NCI-H1694 treated with DMSO at 0.1 percent for 48 hours (cell line): ENCODE measurements around the gene SLC41A1.
A peak's percentile ranks its signal among the peaks of the same experiment; 100 is the strongest.

Source experiments
- DNase-seq: peaks from one replicate; lab custom pipeline; 2025; lab: John Stamatoyannopoulos, UW

SLC41A1 gene

GRCh38 chr1:205822397-205822796, 9.4 kb upstream of the SLC41A1 start:
- DNase-seq, result no peak

GRCh38 chr1:205817988-205818387, 5.0 kb upstream of the SLC41A1 start:
- DNase-seq, result no peak

GRCh38 chr1:205817364-205817763, 4.4 kb upstream of the SLC41A1 start:
- DNase-seq, result no peak

GRCh38 chr1:205813755-205814058, 709 bp upstream of the SLC41A1 start:
- no peak for DNase-seq

GRCh38 chr1:205812271-205812877, 624 bp downstream of the SLC41A1 start:
- peak; percentile 19 for DNase-seq

- DNase-seq, result no peak
Observed at GRCh38 chr1:205811660-205812059, 1.3 kb downstream of the SLC41A1 start.

GRCh38 chr1:205810448-205811157, 2.4 kb downstream of the SLC41A1 start:
- no peak for DNase-seq

- DNase-seq, result no peak
Observed at GRCh38 chr1:205809942-205810345, 3.1 kb downstream of the SLC41A1 start.

- no peak for DNase-seq
Observed at GRCh38 chr1:205809469-205809868, 3.5 kb downstream of the SLC41A1 start.

GRCh38 chr1:205805082-205805711, 7.8 kb downstream of the SLC41A1 start:
- DNase-seq, result no peak

- no peak for DNase-seq
Observed at GRCh38 chr1:205804605-205805004, 8.4 kb downstream of the SLC41A1 start.

- DNase-seq, result no peak
Observed at GRCh38 chr1:205803986-205804385, 9.0 kb downstream of the SLC41A1 start.

GRCh38 chr1:205802060-205802459, 10.9 kb downstream of the SLC41A1 start:
- DNase-seq, result no peak

- DNase-seq, result no peak
Observed at GRCh38 chr1:205800981-205801703, 11.9 kb downstream of the SLC41A1 start.

GRCh38 chr1:205800427-205800826, 12.6 kb downstream of the SLC41A1 start:
- DNase-seq, result no peak

- no peak for DNase-seq
Observed at GRCh38 chr1:205798577-205798976, 14.4 kb downstream of the SLC41A1 start.

GRCh38 chr1:205797168-205797567, 15.8 kb downstream of the SLC41A1 start:
- no peak for DNase-seq

GRCh38 chr1:205794011-205794730, 18.8 kb downstream of the SLC41A1 start:
- DNase-seq, result no peak

GRCh38 chr1:205792961-205793673, 19.9 kb downstream of the SLC41A1 start:
- no peak for DNase-seq

- DNase-seq, result no peak
Observed at GRCh38 chr1:205792481-205792881, 20.5 kb downstream of the SLC41A1 start.

- DNase-seq, result peak; percentile 55
Observed at GRCh38 chr1:205791568-205792180, 21.3 kb downstream of the SLC41A1 start.
